GOT3 (cell line): Measurements from ENCODE around the gene PTPRB.

Experiments used
- DNase-seq: peaks from one replicate; lab custom pipeline; 2025; ENCODE audit warnings: mixed read lengths; lab: John Stamatoyannopoulos, UW

Gene PTPRB

DNA sequence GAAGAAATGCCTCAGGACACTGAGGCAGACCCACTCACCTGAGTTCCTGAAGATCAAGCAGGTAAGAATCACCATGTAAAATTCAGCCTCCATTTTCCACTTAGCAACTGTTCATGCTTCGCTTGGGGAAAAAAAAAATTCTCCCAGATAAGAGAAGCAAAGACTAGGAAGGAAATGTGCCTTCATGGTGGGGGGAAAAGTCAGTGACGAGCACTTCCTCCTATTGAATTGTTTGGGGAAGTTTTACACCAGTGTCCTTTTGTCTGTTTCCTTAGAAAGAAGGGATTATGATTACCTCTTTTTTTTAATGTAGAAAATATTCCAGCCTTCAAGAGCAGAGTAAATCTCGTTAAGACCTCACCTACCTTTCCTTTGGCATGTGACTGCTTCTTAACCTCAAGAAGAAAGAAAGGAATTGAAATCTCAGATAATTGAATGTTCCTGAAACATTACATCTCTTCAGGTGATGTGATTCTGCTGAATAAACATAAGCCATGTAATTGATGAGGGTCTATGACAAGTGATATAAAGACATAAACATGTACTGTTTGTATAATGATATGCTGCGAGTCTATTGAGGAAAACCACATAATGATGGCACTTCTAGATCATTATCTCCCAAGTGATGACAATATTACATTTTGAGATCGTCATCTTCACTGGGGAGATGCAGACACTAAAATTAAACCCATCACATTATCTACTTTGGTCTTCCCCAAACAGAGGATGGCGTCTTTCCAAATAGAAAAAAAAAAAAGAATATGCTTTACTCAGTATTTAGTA, at the start of gene PTPRB:
Gene PTPRB (minus strand): TSS at position 127 of the 783 bp plus-strand sequence. CDS start 34 bp downstream, at position 93.
- DNase-seq, result no peak

DNA sequence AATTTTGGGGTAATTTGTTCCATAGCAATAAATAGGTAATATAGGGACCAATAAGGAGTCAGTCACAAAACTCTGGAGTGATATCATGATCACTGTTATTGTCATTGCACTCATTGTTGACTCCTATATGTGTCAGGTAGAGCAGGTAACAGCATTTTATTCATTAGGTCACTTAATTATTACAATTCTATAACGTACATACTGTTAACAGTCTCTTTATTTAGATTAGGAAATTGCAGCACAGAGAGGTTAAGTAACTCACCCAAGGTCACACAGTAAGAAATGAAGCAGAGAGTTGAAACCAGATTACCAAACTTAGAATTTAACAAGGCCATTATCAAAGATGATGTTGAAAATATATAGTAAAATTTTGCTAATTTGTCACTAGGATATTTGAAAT, 49.7 kb upstream of the PTPRB start:
- no peak for DNase-seq

GRCh38 chr12:70686299-70686698, 49.1 kb upstream of the PTPRB start:
- no peak for DNase-seq

DNA sequence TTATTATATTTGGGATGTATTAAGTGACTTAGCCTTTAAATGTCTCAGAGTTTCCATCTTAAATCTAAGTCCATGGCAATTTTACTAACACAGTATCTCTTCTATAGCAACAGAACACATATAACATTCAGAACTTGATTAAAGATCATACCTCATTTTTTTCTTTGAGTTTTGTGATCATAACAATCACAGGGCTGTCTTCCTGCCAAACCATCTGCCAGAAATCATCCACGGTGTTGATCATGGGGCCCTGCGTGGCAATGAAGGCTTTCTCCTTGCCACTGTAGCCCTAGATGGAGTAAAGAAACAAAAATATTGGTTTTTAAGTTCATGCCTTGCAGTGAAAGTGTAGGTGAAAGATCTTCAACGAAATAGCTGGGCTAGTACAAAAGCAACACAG, 46.7 kb upstream of the PTPRB start:
- DNase-seq, result no peak

GRCh38 chr12:70671698-70672097, 34.5 kb upstream of the PTPRB start:
- DNase-seq, result no peak

GRCh38 chr12:70670948-70671347, 33.7 kb upstream of the PTPRB start:
- DNase-seq, result no peak

DNA sequence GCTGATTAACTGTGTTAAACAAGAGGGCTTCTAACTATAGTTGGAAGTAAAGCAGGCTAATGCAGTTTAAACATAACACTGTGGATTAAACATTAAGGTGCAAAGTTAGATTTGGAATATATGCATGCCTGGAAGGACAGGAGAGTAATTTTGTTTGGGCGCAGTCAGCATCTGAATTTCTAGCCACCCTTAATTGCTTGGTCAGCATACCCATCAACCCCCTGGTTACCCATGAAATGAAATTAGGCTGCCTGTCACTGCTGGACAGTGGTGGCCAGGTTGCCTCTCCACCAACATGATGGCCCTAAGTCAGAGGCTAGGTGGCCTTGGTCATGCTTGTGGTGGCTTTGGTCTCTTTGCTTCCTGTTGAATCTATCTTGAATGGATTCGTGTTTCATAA, 30.0 kb upstream of the PTPRB start:
- DNase-seq, result no peak

DNA sequence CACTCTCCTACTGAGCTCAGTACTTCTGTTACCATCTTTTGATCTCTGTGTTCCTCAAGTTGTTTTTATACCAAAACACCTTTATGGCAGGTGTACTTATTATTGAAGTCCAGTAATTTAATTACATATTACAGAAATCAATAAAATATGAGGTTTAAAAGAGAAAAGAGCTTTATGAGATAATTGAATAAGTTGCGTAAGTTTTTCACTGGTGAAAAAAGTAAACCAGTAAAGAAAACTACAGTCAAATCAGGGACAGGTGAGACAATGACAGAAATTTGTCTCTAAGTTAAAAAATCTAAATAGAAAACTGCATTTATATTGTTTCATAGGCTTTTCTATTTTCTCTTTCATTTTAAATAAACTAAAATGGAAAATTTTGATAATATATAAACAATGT, 29.1 kb upstream of the PTPRB start:
- no peak for DNase-seq

- DNase-seq, result no peak
These were observed 27.2 kb upstream of the PTPRB start for GRCh38 chr12:70664465-70664881.

DNA sequence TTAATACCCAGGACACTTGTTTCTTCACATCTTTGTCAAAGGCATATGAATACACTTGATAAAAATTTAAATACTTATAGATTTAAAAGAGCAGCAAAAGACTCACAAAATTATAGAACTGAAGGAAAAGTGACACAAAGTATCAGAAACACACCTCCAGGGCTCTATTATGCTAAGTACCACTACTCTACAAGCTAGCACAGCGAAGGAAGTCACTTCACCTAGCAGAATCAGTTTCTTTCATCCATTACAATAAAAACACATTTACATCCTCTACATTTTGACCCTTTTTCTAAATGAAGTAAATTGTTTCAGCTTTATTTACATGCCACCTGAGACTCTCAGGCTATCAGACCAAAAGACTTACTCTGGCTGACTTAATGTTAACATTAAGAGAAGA, 26.6 kb upstream of the PTPRB start:
- no peak for DNase-seq

DNA sequence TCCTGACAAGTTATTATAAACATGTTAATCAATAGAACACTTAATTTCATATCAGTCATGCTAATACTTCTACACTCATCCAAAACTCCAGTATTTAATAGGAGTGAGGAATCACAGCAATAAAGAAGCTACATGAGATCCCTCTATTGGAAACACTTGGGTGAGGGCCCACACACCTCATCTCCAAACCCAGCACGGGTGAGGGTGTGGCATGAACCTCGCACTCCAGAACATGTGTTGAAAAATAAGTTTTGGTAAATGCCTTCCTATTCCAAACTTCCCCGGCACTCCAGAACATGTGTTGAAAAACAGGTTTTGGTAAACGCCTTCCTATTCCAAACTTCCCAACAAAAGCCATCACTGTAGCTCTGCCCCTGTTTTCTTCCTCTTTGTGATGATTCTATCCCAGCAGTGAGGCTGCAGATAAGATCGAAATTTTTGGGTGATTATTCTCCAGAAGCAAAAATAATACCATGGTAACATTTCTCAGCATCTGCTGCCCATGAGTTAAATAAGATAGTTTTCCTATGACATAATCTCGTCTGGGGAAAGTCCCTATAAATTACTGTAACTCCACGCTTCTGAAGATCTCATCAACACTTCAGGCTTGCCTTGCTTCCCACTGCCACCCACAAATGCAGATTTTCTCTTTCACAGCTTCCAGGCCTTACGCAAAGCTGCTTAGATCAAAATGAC, 24.4 kb upstream of the PTPRB start:
- no peak for DNase-seq

DNA sequence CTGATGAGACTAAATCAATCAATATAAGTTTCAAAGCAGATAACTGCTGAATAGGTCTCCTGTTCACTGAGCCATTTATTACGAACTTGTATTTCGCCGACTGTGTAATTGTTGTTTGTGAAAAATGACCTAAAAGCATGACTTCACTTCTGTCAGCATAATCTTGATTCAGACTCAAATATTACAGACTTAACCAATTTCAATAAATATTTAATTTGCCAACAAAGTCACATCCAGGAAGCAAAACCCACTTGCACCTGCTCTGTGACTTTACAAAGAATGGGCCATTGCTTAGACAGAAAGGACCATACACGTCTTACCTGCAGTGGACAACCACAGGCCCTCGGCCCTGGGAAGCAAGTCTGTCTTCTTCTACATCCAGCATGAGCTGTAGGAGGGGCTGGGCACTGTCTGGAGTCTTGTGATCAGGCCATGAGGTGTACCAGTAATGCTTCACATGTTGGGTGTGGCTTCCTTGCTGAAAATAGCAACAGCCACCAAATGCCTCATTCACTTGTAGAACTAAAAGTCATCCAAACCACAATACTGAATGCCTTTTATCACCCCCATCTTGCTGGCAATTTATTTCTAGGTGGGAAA, 23.5 kb upstream of the PTPRB start:
- no peak for DNase-seq

DNA sequence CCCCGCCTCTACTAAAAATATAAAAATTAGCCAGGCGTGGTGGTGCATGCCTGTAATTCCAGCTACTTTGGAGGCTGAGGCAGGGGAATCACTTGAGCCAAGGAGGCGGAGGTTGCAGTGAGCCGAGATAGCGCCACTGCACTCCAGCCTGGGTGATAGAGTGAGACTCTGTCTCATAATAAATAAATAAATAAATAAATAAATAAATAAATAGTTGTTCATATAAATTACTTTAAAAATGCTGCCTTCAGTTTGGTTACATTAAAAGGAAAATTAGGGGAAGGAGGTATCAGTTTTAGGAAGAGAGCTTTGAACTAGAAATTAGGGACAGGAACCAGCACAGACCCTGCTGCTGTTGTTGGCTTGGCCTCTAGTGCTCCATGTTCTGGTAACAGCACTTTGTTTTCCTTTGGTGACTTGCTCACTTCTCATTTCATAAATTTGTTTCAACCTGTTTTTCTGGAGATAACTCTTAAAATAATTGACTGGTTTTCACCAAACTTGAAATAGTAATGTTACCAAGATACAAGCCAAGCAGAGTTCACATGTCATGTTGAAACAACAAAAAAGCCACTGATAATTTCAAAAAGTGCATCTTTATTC, 22.9 kb upstream of the PTPRB start:
- no peak for DNase-seq

DNA sequence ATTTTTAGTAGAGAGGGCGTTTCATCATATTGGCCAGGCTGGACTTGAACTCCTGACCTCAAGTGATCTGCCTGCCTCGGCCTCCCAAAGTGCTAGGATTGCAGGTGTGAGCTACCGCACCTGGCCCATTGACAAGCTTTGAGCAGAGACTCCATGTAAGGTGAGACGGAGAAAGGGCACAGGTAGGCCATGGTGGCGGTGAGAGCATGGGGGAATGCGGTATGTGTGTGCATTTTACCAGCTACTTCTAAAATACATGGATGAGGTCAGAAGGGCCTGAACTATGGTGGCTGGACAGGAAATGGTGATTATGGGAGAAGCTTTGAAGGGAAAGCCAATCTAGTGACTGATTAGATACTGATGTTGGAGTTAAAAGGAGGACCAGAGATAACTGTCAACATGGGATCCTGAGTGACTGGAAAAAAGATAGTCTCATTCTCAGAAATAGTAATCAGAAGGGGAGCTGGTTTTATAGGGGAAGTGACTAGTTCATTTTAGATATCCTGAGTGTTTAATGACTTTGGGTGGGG, 21.9 kb upstream of the PTPRB start:
- DNase-seq, result no peak

GRCh38 chr12:70657616-70658286, 20.5 kb upstream of the PTPRB start:
- DNase-seq, result no peak

GRCh38 chr12:70652451-70652850, 15.2 kb upstream of the PTPRB start:
- DNase-seq, result no peak

DNA sequence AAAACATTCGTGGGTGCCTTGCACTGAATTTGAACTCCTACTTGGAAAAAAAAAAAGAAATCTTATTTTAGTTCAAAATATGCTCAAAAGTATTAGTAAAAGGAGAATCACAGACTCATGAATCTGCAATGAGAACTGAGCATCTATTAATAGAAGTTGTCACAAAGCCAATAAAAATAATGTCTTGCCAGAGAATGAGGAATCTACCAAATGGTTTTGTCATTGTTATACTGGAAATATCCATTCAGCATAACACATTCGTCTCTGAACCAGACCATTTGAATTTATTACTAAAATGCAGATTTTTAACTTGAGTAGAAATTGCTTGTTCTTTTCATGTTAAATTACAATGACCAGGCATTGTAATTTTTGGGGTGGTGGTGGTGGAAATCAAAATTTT, 11.6 kb upstream of the PTPRB start:
- DNase-seq, result no peak

DNA sequence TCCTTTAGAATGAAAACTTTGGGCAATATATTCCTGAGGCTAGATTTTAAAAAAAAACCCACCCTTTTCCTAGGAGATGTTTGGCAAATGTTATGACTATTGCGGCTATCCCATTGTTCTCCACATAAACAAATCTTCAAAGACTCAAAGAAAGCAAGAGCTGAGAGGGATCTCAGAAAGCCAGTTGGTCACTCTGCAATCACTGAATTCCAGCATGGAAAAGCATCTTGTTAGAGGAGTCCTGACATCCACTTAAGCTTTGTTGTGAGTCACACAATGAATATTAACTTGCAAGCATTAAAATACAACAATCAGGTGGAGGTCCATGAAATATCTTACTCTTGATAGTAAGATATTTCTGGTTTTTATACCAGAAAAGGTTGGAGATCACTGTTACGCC, 11.0 kb upstream of the PTPRB start:
- DNase-seq, result no peak

GRCh38 chr12:70646850-70647249, 9.6 kb upstream of the PTPRB start:
- no peak for DNase-seq

DNA sequence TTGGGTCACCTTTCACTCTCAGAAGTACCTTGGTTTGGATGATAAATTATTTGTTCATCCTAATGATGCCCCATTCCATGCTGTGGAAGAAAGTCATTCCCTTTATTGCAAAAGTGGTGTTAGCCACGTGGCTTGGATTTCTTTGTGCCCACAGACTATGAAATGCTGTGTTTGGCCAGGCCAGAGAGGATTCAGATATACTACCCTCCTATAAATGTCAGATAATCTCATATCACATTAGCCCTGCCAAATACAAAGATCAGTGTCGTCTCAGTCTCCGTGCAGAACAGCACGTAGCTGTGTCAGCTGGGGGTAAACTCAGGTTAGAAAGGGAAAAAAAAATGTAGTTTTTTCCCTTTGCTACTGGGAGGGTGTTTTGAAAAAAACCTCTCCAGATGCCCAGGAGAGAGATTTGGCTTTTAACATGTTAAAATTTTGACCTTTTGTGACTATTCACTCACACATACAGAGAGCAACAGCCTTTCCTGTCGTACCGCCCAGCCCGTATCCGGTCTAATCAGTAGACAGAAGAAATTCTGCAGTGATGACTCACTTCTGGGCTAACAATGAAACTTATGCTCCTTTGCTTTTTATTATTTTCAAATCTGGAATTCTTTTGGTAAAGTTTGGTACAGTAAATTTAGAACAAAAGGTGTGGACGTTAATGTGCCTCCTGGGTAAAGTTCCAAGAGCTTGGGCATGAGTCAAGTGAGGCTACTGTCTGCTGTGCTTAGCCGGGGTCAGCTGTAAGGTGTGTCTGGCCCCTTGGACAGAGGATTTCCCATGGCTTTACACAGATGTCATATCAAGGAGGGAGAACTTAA, 8.5 kb upstream of the PTPRB start:
- no peak for DNase-seq

- no peak for DNase-seq
These were observed 7.6 kb upstream of the PTPRB start for GRCh38 chr12:70644861-70645260.
